KMS-11 (cell line): ENCODE data around the gene CLK1.

Experiments
- H2AFZ ChIP-seq: fragments of 200-600 bp; sonication (generic); 2 replicates; pipeline ENCODE4 v1.6.1; 2016; ENCODE audit warnings: antibody characterized with exemption, mixed run types, low read depth
- H3K27ac ChIP-seq: fragments of 200-600 bp; sonication (generic); 2 replicates; pipeline ENCODE4 v1.6.1; 2016; ENCODE audit warnings: mild to moderate bottlenecking, mixed run types
- H3K27me3 ChIP-seq: fragments of 200-600 bp; sonication (generic); 2 replicates; pipeline ENCODE4 v1.6.1; 2017; ENCODE audit warnings: mild to moderate bottlenecking, low read depth, mixed run types, moderate library complexity; ENCODE audit not compliant: insufficient read depth
- H3K36me3 ChIP-seq: fragments of 200-600 bp; sonication (generic); 2 replicates; pipeline ENCODE4 v1.6.1; 2017; ENCODE audit warnings: mild to moderate bottlenecking, mixed run types; ENCODE audit not compliant: insufficient read depth
- H3K4me1 ChIP-seq: fragments of 200-600 bp; sonication (generic); 2 replicates; pipeline ENCODE4 v1.6.1; 2016; ENCODE audit warnings: mild to moderate bottlenecking, low read depth, mixed run types; ENCODE audit not compliant: poor library complexity, severe bottlenecking
- H3K4me2 ChIP-seq: fragments of 200-600 bp; sonication (generic); 2 replicates; pipeline ENCODE4 v1.7.0; 2016; ENCODE audit warnings: mild to moderate bottlenecking, mixed run types
- H3K4me3 ChIP-seq: fragments of 200-600 bp; sonication (generic); IDR thresholded peaks from 2 replicates; pipeline ENCODE4 v1.6.1; 2017; ENCODE audit warnings: low read depth, low read length, mixed read lengths; ENCODE audit not compliant: insufficient read depth
- H3K79me2 ChIP-seq: fragments of 200-600 bp; sonication (generic); 2 replicates; pipeline ENCODE4 v1.6.1; 2016; ENCODE audit warnings: low read depth, mixed run types; ENCODE audit not compliant: insufficient read depth
- H3K9ac ChIP-seq: fragments of 200-600 bp; sonication (generic); 2 replicates; pipeline ENCODE4 v1.6.1; 2016; ENCODE audit warnings: mild to moderate bottlenecking, mixed run types
- H4K20me1 ChIP-seq: fragments of 200-600 bp; sonication (generic); 2 replicates; pipeline ENCODE4 v1.6.1; 2016; ENCODE audit warnings: mild to moderate bottlenecking, mixed run types; ENCODE audit not compliant: insufficient read depth
- CTCF ChIP-seq: fragments of 200-600 bp; sonication (generic); conservative IDR thresholded peaks from 2 replicates; pipeline ENCODE4 v1.6.1; 2017; ENCODE audit warnings: low read depth, mild to moderate bottlenecking, antibody characterized with exemption, low read length, moderate library complexity, mixed read lengths

The CLK1 gene

DNA sequence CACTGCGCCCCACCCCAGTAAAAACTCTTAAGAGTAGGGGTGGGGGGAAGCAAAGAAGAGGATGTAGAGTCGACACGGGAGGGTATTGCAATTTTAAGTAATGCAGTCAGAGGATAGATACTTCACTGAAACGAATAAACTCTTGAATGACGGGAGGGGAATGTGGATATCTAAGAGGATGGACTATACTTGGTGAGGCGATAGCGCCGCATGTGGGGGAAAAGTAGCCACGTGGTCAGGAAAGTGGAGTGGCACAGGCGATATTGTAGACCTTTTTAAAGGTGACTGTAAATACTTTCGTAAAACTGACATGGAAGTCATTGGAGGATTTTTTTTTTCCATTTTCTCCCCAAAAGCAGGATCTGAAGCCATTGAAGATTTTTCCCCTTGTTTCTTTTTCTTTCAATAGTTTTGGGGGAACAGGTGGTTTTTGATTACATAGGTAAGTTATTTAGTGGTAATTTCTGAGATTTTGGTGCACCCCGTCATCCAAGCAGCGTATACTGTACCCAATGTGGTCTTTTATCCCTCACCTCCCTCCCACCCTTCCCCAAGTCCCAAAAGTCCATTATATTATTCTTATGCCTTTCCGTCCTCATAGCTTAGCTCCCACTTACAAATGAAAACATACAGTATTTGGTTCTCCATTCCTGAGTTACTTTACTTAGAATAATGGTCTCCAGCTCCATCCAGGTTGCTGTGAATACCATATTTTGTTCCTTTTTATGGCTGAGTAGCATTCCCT lies 13.8 kb downstream of the CLK1 start:
- H3K4me1 ChIP-seq, result no peaks in the 10 kb centered on the region
- H3K4me3 ChIP-seq, result no peak overlapping the region
- H3K27me3 ChIP-seq, result no peaks in the 10 kb centered on the region
- no peak overlapping the region for H3K4me2 ChIP-seq
- H3K9ac ChIP-seq, result no peak overlapping the region
- no peak for TF ChIP-seq CTCF
- no peak overlapping the region for H2AFZ ChIP-seq
- H3K36me3 ChIP-seq, result peaks cover 22% of the 10 kb centered on the region; the same call in 1 of the 2 replicates
- no peak overlapping the region for H3K27ac ChIP-seq
- no peaks in the 10 kb centered on the region for H3K79me2 ChIP-seq
- peaks cover 5% of the 10 kb centered on the region; the same call in 1 of the 2 replicates for H4K20me1 ChIP-seq

GRCh38 chr2:200847939-200848338 lies 16.5 kb downstream of the CLK1 start:
- TF ChIP-seq CTCF, result no peak
- H3K27me3 ChIP-seq, result no peaks in the 10 kb centered on the region
- no peaks in the 10 kb centered on the region for H3K4me1 ChIP-seq
- H3K36me3 ChIP-seq, result no peaks in the 10 kb centered on the region
- no peaks in the 10 kb centered on the region for H3K79me2 ChIP-seq
- no peaks in the 10 kb centered on the region for H4K20me1 ChIP-seq
- H3K4me2 ChIP-seq, result no peak overlapping the region
- no peak overlapping the region for H2AFZ ChIP-seq
- no peak overlapping the region for H3K9ac ChIP-seq
- H3K4me3 ChIP-seq, result no peak overlapping the region
- H3K27ac ChIP-seq, result no peak overlapping the region

GRCh38 chr2:200847269-200847668 lies 17.2 kb downstream of the CLK1 start:
- TF ChIP-seq CTCF, result no peak
- H3K4me1 ChIP-seq, result no peaks in the 10 kb centered on the region
- H3K79me2 ChIP-seq, result no peaks in the 10 kb centered on the region

DNA sequence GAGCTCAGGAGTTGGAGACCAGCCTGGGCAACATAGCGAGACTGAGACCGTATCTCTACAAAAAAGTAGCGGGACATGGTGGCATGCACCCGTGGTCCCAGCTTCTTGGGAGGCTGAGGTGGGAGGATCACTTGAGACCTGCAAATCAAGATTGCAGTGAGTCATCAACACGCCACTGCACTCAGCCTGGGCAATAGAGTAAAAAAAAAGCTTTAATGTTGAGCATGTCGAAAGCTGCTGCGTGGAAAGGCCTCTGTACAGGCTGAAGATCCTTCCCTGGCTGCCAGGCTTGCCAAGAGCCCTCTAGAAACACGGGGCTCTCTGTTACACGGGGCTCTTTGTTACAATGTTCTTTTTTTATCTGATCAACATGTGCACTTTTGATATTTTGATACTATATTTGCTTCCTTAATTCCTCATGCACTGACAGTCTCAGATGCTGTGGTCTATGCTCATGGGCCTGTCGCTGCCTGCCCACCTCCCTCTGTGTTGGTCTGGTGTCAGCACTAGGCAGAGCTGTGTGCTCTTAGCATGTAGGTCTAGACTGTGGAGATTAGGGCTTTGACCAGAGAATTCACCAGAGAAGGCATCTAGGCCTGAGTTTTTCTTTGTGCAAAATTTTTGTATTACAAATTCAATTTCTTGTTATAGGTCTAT lies 18.7 kb downstream of the CLK1 start:
- H3K4me3 ChIP-seq, result no peak overlapping the region
- H2AFZ ChIP-seq, result no peak overlapping the region
- no peak overlapping the region for H3K27ac ChIP-seq
- no peaks in the 10 kb centered on the region for H3K27me3 ChIP-seq
- TF ChIP-seq CTCF, result no peak
- no peaks in the 10 kb centered on the region for H4K20me1 ChIP-seq
- no peaks in the 10 kb centered on the region for H3K36me3 ChIP-seq
- no peaks in the 10 kb centered on the region for H3K79me2 ChIP-seq
- no peak overlapping the region for H3K9ac ChIP-seq
- H3K4me2 ChIP-seq, result no peak overlapping the region
- no peaks in the 10 kb centered on the region for H3K4me1 ChIP-seq

More at GRCh38 chr2:200847269-200847668, 17.2 kb downstream of the CLK1 start:
- H3K27me3 ChIP-seq, result no peaks in the 10 kb centered on the region
- H3K27ac ChIP-seq, result no peak overlapping the region
- no peaks in the 10 kb centered on the region for H3K36me3 ChIP-seq
- no peak overlapping the region for H3K9ac ChIP-seq
- H3K4me3 ChIP-seq, result no peak overlapping the region
- H2AFZ ChIP-seq, result no peak overlapping the region
- no peaks in the 10 kb centered on the region for H4K20me1 ChIP-seq
- no peak overlapping the region for H3K4me2 ChIP-seq
